Measurements from ENCODE around the gene NPRL2. TPM values are rescaled to one million over a fixed set of nuclear protein-coding genes. Genes with fewer than 3 reads are reported as not detected.

NPRL2 gene
- total and polyA plus RNA-seq, 2 experiments from 2014 or later = 33.2 to 51.9 TPM

DNA sequence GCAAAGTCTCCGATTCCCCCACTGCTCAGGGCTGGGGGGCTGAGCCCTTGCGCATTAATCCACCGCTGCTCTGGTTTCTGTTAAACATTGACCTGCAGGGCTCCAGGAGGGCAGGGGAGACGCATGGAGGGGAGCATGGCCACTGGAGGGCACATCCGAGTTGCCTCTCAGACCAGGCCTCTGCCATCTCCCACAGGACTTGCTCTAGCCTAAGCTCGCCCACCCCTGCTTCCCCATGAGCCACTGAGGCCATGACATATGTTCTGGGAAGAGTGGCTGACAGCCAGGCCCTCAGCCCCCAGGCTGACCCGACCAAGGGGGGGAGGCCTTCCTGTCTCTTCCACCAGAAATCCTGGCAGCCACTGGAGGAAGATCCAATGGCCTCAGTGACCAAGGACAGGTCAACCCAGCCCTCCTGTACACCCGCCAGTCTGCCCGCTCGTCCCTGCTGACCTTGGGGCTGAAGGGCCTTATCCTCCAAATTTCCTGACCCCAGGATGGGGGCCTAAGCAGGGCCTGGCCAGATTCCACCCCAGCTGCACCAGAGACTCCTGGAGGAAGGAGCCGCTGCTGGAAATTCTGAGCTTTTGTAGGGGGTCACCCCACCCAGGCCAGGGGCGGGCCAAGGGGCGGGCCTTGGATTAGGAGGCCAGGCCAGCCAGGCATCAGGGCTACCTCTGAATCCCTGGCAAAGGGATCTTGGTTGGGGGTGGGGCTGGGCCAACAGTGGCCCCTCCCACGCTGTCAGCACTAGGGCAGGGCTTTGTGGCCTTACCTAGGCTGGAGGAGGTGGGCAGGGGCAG lies 47.4 kb downstream of the NPRL2 start, which contains the start of gene HYAL1:
Gene HYAL1 (minus strand): TSS at position 562 of the 803 bp plus-strand sequence. CDS start 618 bp downstream, outside the sequence.
- TF ChIP-seq, protein P1, sequence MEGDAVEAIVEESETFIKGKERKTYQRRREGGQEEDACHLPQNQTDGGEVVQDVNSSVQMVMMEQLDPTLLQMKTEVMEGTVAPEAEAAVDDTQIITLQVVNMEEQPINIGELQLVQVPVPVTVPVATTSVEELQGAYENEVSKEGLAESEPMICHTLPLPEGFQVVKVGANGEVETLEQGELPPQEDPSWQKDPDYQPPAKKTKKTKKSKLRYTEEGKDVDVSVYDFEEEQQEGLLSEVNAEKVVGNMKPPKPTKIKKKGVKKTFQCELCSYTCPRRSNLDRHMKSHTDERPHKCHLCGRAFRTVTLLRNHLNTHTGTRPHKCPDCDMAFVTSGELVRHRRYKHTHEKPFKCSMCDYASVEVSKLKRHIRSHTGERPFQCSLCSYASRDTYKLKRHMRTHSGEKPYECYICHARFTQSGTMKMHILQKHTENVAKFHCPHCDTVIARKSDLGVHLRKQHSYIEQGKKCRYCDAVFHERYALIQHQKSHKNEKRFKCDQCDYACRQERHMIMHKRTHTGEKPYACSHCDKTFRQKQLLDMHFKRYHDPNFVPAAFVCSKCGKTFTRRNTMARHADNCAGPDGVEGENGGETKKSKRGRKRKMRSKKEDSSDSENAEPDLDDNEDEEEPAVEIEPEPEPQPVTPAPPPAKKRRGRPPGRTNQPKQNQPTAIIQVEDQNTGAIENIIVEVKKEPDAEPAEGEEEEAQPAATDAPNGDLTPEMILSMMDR (IDR thresholded peaks at IDR 0.05; ENCODE audit: low read depth, low read length) = peak; percentile 16
- H3K27ac ChIP-seq = peak within 1 kb of the TSS; percentile 76
- peak; percentile 36 to 60 for DNase-seq (ENCODE audit: low read depth in 1 of 2, low spot score in 1 of 2)
- no peaks in the 10 kb centered on the region for H3K36me3 ChIP-seq
- H3K9me3 ChIP-seq (ENCODE audit: low read depth) = no peaks in the 10 kb centered on the region
- H3K4me3 ChIP-seq = no peak within 1 kb of the TSS
- H3K27me3 ChIP-seq = no peaks in the 10 kb centered on the region
- peaks cover 15% of the 10 kb centered on the region for H3K4me1 ChIP-seq (ENCODE audit: low read depth)

DNA sequence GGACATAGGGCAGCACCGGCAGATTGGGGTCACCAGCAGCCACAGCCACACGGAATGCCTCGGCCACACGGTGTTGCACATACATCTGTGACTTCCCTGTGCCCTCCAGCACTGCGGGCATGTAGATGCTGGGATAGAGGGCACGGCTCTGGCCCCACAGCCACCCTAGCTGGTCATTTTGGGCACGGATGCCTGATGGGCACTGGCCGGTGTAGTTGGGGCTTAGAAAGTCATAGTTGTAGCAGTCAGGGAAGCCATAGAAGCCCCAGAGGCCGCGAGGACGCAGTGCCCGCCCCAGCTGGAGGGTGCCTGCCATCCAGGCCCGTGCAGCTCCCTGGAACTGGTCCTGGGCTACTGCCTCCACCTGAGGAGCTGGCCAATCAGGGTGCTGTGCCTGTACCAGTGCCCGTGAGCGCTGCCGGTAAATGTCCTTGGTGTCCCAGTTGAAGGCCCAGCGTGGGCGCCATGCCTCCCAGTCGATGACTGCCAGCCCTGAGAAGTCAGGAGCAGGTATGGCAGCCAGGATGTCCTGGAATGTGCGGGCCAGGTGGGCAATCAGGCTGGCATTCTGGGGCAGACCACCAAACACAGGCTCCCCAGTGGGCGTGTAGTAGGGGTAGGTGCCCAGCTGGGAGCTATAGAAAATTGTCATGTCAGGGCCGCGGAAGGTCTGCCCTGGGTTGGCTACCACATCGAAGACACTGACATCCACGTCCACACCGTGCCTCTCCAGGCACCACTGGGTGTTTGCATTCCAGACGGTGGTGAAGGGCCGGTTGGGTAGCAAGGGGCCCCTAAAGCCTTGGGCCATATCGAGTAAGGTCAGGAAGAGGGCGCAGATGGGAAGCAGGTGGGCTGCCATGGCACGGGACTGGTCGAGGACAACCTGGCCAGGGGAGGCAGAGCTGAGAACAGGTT lies 48.2 kb downstream of the NPRL2 start:
- no peaks in the 10 kb centered on the region for H3K36me3 ChIP-seq
- TF ChIP-seq, protein P1 (IDR thresholded peaks at IDR 0.05; ENCODE audit: low read depth, low read length) = no peak
- peak overlapping the region; percentile 76 for H3K27ac ChIP-seq
- DNase-seq (ENCODE audit: low read depth in 1 of 2, low spot score in 1 of 2) = no peak
- no peak overlapping the region for H3K4me3 ChIP-seq
- H3K9me3 ChIP-seq (ENCODE audit: low read depth) = no peaks in the 10 kb centered on the region
- H3K4me1 ChIP-seq (ENCODE audit: low read depth) = peaks cover 15% of the 10 kb centered on the region
- no peaks in the 10 kb centered on the region for H3K27me3 ChIP-seq

GRCh38 chr3:50300681-50301254 lies 49.8 kb downstream of the NPRL2 start:
- Histone ChIP-seq H3K36me3 (no peaks in the 10 kb centered on the region), H3K27ac (no peak overlapping the region), H3K27me3 (no peaks in the 10 kb centered on the region), H3K9me3 (ENCODE audit: low read depth) (no peaks in the 10 kb centered on the region), H3K4me3 (no peak overlapping the region), H3K4me1 (ENCODE audit: low read depth) (peaks cover 15% of the 10 kb centered on the region)
- DNase-seq (ENCODE audit: low read depth in 1 of 2, low spot score in 1 of 2) = no peak
- TF ChIP-seq, protein P1 (IDR thresholded peaks at IDR 0.05; ENCODE audit: low read depth, low read length) = no peak

DNA sequence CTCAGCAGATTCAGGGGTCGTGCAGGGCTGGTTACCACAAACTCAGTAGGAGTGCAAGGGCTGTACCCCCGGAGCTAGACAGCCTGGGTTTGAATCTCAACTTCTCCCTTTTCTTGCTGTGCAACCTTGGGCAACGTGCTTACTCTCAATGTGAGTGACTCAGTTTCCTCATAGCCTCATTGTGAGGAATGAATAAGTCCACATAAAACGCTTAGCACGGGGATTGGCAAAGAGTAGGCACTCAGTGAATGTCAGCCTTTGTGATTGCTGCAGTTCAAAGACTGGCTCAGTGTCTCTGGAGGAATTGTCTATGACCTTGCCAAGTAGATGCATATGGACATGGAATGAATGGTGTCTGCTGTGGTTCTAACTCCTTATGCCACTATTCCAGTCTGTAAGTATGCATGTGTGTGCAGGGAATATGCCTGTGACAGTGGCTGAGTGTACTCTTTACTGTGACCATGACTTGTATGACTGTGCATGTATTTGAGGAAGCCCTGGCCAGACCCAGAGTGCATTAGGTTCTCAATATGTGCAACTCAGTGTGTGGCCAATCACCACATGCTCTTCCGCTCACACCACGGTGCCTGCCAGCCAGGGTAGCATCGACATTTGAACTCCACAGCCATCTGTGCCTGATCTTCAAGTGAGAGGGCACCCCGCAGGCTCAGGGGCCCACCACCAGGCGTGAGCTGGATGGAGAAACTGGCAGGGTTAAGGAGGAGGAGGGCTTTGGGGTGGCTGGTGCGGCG lies 50.5 kb downstream of the NPRL2 start:
- DNase-seq (ENCODE audit: low read depth in 1 of 2, low spot score in 1 of 2) = peak in 1 of 2 donors; percentile 40
- Histone ChIP-seq H3K9me3 (ENCODE audit: low read depth) (no peaks in the 10 kb centered on the region), H3K4me1 (ENCODE audit: low read depth) (peaks cover 15% of the 10 kb centered on the region), H3K36me3 (no peaks in the 10 kb centered on the region), H3K27me3 (no peaks in the 10 kb centered on the region), H3K27ac (peak overlapping the region; percentile 70), H3K4me3 (peak overlapping the region; percentile 29)
- TF ChIP-seq, protein P1 (IDR thresholded peaks at IDR 0.05; ENCODE audit: low read depth, low read length) = no peak

- TF ChIP-seq, protein P1 (IDR thresholded peaks at IDR 0.05; ENCODE audit: low read depth, low read length) = no peak
- H3K36me3 ChIP-seq = no peaks in the 10 kb centered on the region
- no peaks in the 10 kb centered on the region for H3K9me3 ChIP-seq (ENCODE audit: low read depth)
- peaks cover 15% of the 10 kb centered on the region for H3K4me1 ChIP-seq (ENCODE audit: low read depth)
- no peaks in the 10 kb centered on the region for H3K27me3 ChIP-seq
- peak overlapping the region; percentile 29 for H3K4me3 ChIP-seq
- peak overlapping the region; percentile 70 for H3K27ac ChIP-seq
- DNase-seq (ENCODE audit: low read depth in 1 of 2, low spot score in 1 of 2) = no peak
Measured at GRCh38 chr3:50299638-50299928, 51.0 kb downstream of the NPRL2 start.
